ENCODE measurements around the gene APEH.

Gene APEH

GRCh38 chr3:49670940-49671290 is 3.2 kb upstream of the APEH start:
- peaks cover 4% of the 10 kb centered on the region; the same call in 1 of the 2 replicates for H4K20me1 ChIP-seq (ENCODE audit: insufficient read depth, low read length)
- no peak overlapping the region for H3K4me3 ChIP-seq (ENCODE audit: low read length)
- no peak overlapping the region for H2AFZ ChIP-seq (ENCODE audit: low read depth, low read length)
- H3K9ac ChIP-seq (ENCODE audit: low read length), result no peak overlapping the region
- peaks cover 5% of the 10 kb centered on the region for H3K36me3 ChIP-seq (replicated peaks; ENCODE audit: low read depth, low read length)
- no peak overlapping the region for H3K4me2 ChIP-seq (ENCODE audit: low read length)
- no peak overlapping the region for H3K27ac ChIP-seq (ENCODE audit: low read length)
- no peak for TF ChIP-seq EZH2phosphoT487 (IDR thresholded peaks at IDR 0.05; ENCODE audit: low read depth)
- TF ChIP-seq, protein P1, sequence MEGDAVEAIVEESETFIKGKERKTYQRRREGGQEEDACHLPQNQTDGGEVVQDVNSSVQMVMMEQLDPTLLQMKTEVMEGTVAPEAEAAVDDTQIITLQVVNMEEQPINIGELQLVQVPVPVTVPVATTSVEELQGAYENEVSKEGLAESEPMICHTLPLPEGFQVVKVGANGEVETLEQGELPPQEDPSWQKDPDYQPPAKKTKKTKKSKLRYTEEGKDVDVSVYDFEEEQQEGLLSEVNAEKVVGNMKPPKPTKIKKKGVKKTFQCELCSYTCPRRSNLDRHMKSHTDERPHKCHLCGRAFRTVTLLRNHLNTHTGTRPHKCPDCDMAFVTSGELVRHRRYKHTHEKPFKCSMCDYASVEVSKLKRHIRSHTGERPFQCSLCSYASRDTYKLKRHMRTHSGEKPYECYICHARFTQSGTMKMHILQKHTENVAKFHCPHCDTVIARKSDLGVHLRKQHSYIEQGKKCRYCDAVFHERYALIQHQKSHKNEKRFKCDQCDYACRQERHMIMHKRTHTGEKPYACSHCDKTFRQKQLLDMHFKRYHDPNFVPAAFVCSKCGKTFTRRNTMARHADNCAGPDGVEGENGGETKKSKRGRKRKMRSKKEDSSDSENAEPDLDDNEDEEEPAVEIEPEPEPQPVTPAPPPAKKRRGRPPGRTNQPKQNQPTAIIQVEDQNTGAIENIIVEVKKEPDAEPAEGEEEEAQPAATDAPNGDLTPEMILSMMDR (IDR thresholded peaks at IDR 0.05; ENCODE audit: low read depth, low read length), result no peak
- peaks cover 28% of the 10 kb centered on the region for H3K79me2 ChIP-seq (ENCODE audit: low read length)
- no peaks in the 10 kb centered on the region for H3K27me3 ChIP-seq (ENCODE audit: low read depth, low read length)
- peaks cover 12% of the 10 kb centered on the region for H3K4me1 ChIP-seq (ENCODE audit: low read length)
- no peaks in the 10 kb centered on the region for H3K9me3 ChIP-seq (ENCODE audit: insufficient read depth, low read length)

GRCh38 chr3:49671291-49672288 is 2.6 kb upstream of the APEH start:
- H3K9me3 ChIP-seq (ENCODE audit: insufficient read depth, low read length), result no peaks in the 10 kb centered on the region
- H3K27ac ChIP-seq (ENCODE audit: low read length), result 0 out of 2 replicates have a peak overlapping the region, but pooled peaks have one; percentile 2
- H3K4me1 ChIP-seq (ENCODE audit: low read length), result peaks cover 12% of the 10 kb centered on the region
- no peak overlapping the region for H2AFZ ChIP-seq (ENCODE audit: low read depth, low read length)
- peak overlapping the region; percentile 9; the same call in 1 of the 2 replicates for H3K4me2 ChIP-seq (ENCODE audit: low read length)
- H3K36me3 ChIP-seq (replicated peaks; ENCODE audit: low read depth, low read length), result peaks cover 12% of the 10 kb centered on the region
- peaks cover 31% of the 10 kb centered on the region for H3K79me2 ChIP-seq (ENCODE audit: low read length)
- H3K27me3 ChIP-seq (ENCODE audit: low read depth, low read length), result no peaks in the 10 kb centered on the region
- TF ChIP-seq EZH2phosphoT487 (IDR thresholded peaks at IDR 0.05; ENCODE audit: low read depth), result no peak
- TF ChIP-seq, protein P1 (IDR thresholded peaks at IDR 0.05; ENCODE audit: low read depth, low read length), result peak; percentile 86
- H3K4me3 ChIP-seq (ENCODE audit: low read length), result no peak overlapping the region
- no peak overlapping the region for H3K9ac ChIP-seq (ENCODE audit: low read length)
- peaks cover 4% of the 10 kb centered on the region; the same call in 1 of the 2 replicates for H4K20me1 ChIP-seq (ENCODE audit: insufficient read depth, low read length)

DNA sequence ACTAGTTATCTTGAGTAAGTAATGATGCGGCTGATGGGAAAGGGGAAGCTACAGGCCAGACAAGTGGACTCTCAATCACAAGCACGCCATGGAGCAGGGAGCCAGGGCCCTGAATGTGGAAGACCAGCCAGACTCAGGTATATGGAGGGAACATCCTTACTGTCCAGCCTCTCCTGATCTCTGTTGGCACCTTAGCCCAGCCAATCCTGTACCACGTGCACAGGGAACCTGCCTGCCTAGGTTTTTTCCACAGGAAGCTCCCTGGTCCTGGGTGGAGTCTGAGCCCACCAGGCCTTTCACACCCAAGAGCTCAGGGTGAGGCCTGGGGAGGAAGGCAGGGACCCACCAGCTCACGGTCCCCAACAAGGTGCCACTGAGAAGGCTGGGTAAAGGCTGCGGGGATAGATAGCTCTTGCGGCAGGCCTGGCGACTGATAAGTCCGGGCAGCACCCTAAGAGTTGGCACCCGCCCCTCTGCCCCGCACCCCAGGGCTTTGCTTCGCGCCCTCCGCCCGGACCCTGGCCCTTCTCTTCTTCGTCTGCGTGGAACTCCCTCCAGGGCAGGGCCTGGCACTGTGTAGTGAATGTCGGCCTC is 933 bp upstream of the APEH start:
- Histone ChIP-seq H3K4me1 (ENCODE audit: low read length) (peaks cover 12% of the 10 kb centered on the region), H3K9ac (ENCODE audit: low read length) (peak overlapping the region; percentile 94), H3K27ac (ENCODE audit: low read length) (peak overlapping the region; percentile 78), H3K27me3 (ENCODE audit: low read depth, low read length) (no peaks in the 10 kb centered on the region), H3K79me2 (ENCODE audit: low read length) (peaks cover 31% of the 10 kb centered on the region), H3K4me3 (ENCODE audit: low read length) (peak overlapping the region; percentile 95), H3K9me3 (ENCODE audit: insufficient read depth, low read length) (no peaks in the 10 kb centered on the region), H3K4me2 (ENCODE audit: low read length) (peak overlapping the region; percentile 96), H3K36me3 (replicated peaks; ENCODE audit: low read depth, low read length) (peaks cover 26% of the 10 kb centered on the region), H2AFZ (ENCODE audit: low read depth, low read length) (peak overlapping the region; percentile 51; the same call in 1 of the 2 replicates), H4K20me1 (ENCODE audit: insufficient read depth, low read length) (peaks cover 4% of the 10 kb centered on the region; the same call in 1 of the 2 replicates)
- TF ChIP-seq, protein P1 (IDR thresholded peaks at IDR 0.05; ENCODE audit: low read depth, low read length), result no peak
- TF ChIP-seq EZH2phosphoT487 (IDR thresholded peaks at IDR 0.05; ENCODE audit: low read depth), result no peak

DNA sequence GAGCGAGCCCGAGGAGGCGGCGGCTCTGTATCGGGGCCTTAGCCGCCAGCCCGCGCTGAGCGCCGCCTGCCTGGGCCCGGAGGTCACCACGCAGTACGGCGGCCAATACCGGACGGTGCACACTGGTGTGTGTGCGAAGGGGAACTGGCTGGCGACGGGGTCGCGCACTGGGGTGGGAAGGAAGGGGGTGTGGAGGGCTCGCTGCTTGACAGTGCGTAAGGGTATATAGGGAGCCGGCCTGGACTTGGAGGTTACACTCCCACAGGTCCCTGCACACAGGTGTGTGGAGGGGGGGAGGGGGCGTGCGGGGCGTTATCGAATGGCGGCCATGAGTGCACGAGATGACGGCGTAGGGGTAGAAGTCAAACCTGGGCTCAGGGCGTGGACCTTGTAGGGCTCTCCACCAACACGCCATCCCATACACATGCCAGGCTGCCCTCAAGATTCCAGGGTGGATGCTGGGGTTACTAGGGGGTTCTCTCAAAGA is 389 bp downstream of the APEH start:
- Histone ChIP-seq H3K9ac (ENCODE audit: low read length) (peak overlapping the region; percentile 94), H3K79me2 (ENCODE audit: low read length) (peaks cover 31% of the 10 kb centered on the region), H3K27ac (ENCODE audit: low read length) (peak overlapping the region; percentile 78), H3K36me3 (replicated peaks; ENCODE audit: low read depth, low read length) (peaks cover 38% of the 10 kb centered on the region), H4K20me1 (ENCODE audit: insufficient read depth, low read length) (peaks cover 4% of the 10 kb centered on the region; the same call in 1 of the 2 replicates), H3K27me3 (ENCODE audit: low read depth, low read length) (no peaks in the 10 kb centered on the region), H3K9me3 (ENCODE audit: insufficient read depth, low read length) (no peaks in the 10 kb centered on the region), H2AFZ (ENCODE audit: low read depth, low read length) (no peak overlapping the region; the same call in 1 of the 2 replicates), H3K4me3 (ENCODE audit: low read length) (peak overlapping the region; percentile 95), H3K4me2 (ENCODE audit: low read length) (peak overlapping the region; percentile 90), H3K4me1 (ENCODE audit: low read length) (peaks cover 12% of the 10 kb centered on the region)
- TF ChIP-seq, protein P1 (IDR thresholded peaks at IDR 0.05; ENCODE audit: low read depth, low read length), result no peak
- no peak for TF ChIP-seq EZH2phosphoT487 (IDR thresholded peaks at IDR 0.05; ENCODE audit: low read depth)
